HG03469 (cell line): ENCODE measurements around the gene BDP1.
"Not testable (repeated sequence)": the region's sequence is repeated elsewhere in the genome, so short reads cannot be mapped to it uniquely, and the experiment has no call there.

Experiments
- ATAC-seq: cut with Tn5 transposase; IDR thresholded peaks from one replicate; pipeline ENCODE4 v1.9.1; 2021; ENCODE audit warnings: mild to moderate bottlenecking, moderate library complexity, moderate number of reproducible peaks; ENCODE audit not compliant: unreplicated experiment

BDP1 gene

DNA sequence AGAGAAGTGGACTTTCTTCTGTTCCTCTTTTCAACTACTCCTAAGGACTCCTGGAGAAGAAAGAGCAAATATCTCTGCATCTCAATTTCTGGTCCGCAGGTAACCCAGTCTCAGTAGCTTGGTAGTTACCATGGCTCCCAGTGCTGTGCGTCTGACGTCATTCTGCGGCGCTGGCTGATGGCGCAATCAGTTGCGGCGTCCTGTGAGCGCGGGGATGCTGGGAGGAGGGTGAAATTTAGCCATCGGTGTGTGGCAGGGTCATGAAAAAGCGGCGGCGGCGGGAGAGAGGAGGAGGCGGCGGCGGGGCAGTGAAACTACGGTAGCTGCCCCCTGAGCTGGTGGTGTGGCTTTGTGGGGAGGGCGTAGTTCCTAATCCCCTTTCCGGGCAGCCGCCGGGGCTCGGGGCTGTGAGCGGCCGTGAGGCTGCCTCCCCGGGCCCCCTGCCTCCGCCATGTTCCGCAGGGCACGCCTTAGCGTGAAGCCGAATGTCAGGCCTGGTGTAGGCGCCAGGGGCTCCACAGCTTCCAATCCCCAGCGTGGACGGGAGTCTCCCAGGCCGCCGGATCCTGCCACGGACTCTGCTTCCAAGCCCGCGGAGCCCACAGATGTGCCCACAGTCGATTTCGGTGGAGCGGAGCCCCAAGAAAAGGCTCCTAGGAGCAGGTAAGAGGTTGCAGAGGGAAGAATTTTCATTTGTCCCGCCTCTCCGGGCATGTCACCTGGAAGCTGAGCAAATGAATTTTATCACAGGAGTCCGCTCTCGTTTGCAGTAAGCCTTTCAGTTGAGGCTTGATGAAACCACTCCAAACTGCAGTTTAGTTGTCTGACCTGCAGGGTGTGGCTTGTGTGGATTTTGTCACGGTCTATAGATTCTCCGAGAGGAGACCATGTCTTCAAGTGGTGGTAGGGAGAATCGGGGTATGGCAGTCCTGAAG, at the start of gene BDP1:
BDP1 (plus strand) TSS at position 225 of the 935 bp plus-strand sequence; CDS start at position 452, 227 bp downstream.
- peak; percentile 79 for ATAC-seq

DNA sequence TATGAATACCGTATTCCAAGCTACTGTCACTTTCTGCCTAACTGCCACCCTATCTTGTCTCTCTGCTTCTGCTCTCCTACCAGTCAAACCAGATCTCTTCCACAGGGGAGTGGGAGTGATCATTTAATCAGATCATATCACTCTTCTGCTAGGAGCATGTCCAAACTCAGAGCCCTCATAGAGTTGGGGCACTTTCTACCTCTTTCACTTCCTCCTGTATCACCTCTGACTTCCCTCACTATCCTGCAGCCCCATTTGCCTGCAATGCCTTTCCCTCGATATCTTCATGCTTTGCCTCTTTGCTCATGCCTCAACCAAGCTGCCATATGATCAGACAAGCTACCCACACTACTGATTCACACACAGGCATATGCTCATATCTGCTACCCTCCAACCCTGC, 45.4 kb upstream of the BDP1 start:
- not testable (repeated sequence) for ATAC-seq

- not testable (repeated sequence) for ATAC-seq
These were observed 39.8 kb upstream of the BDP1 start for GRCh38 chr5:71415626-71416025.

DNA sequence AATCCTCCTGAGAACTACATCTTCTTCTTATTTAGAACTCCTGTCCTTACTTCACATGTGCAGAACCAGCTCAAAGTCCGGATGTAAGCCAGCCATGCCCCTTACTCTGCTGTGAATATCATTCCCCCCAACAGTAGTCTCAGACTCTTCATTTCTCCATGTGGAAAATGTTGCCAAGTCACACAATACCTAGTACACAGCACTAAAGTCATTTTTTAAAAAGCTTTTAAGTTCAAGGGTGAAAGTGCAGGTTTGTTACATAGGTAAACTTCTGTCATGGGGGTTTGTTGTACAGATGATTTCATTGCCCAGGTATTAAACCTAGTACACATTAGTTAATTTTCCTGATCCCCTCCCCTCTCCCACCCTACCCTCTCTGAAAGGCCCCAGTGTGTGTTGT, 37.4 kb upstream of the BDP1 start:
- not testable (repeated sequence) for ATAC-seq

GRCh38 chr5:71421278-71421677, 34.2 kb upstream of the BDP1 start:
- not testable (repeated sequence) for ATAC-seq

DNA sequence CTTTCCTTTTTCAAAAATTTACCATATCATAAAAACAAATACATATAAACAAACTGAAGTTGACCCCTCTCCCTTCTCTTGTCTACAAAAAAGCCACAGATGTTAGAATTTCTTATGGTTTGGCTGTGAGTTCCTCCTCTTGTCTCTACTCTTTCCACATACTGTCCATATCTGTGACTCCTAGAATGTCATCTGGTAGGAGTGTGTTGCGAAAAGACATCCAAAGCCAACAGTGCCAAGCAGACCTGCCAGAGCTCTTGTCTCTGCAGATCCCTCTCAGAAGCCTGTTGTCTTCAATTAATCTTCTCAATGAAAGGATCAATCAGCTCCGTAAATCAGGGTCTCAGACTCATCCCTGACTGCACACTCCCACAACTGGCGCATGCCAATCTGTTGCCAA, 31.6 kb upstream of the BDP1 start:
- ATAC-seq = not testable (repeated sequence)

DNA sequence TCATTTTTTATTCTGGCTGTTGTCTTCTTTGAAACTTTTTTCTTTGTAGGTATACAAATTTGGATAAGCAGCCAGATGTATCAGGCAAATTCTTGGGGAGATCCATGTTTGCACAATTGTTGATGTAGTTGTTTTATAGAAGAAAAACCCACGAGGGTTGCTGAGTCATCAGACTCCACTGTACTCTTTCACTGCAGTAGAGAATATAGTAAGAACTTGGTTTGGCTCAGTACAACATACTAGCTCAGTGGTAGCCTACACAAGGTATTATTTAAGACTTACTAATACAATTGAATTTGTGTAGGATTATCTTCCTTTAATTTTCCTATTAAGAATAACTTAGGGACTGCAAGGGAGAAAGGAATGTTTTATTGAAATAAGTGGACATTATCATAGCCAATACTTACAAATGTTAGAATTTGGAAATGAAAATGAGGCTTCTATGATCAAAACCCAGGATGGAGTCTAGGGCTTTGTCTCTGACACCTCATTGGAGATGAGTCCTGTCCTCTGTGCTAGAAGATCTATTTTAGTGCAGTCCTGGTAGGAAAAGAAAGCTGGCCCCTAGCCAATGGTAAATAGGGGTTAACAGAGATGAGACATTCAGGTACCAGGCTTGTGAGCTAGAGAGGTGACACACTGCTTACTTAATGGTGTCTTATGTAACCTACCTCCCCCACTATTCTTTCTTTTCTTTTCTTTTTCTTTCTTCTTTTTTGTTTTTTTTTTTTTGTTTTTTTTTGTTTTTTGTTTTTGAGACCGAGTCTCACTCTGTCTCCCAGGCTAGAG, 28.6 kb upstream of the BDP1 start:
- not testable (repeated sequence) for ATAC-seq

- ATAC-seq = not testable (repeated sequence)
These were observed 23.0 kb upstream of the BDP1 start for GRCh38 chr5:71432410-71432809.

- ATAC-seq = not testable (repeated sequence)
These were observed 20.6 kb upstream of the BDP1 start for GRCh38 chr5:71434825-71435224.

DNA sequence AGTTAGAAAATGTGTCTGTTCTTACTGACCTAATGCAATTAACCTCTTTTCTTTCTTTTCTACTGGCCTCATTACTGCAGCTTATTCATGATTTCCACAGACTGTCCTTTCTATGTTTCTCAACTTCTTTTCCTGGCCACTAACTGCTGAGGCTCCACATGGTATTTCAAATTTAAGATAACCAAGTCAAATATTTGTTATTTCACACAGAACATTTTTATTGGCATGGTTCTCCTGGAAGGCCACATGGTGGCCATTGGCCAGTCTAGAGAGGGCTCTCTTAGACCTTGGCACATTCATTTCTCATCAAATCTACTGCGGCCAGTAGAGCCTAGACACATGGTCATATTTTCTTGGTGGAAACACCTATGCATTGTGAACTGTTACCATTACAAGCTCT, 13.9 kb upstream of the BDP1 start:
- ATAC-seq = not testable (repeated sequence)

- ATAC-seq = not testable (repeated sequence)
These were observed 11.6 kb upstream of the BDP1 start for GRCh38 chr5:71443891-71444290.

DNA sequence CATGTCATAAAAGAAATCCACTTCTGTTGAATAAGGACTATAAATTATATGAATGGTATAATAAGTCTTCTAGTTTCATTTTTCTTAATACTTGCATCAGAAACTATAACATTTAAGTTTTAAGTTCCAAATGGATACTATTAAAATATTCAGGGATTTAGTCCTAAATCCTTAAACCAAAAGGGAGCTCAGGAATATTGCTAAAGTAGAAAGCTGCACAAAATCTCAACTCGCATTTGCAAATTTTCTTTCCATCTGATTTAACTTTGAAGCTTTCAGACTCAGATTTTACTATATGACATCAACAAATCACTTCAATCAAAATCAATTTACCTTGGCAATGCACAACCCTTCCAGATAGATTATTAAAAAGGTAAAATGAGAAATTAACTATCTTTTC, 10.4 kb upstream of the BDP1 start:
- ATAC-seq = not testable (repeated sequence)

DNA sequence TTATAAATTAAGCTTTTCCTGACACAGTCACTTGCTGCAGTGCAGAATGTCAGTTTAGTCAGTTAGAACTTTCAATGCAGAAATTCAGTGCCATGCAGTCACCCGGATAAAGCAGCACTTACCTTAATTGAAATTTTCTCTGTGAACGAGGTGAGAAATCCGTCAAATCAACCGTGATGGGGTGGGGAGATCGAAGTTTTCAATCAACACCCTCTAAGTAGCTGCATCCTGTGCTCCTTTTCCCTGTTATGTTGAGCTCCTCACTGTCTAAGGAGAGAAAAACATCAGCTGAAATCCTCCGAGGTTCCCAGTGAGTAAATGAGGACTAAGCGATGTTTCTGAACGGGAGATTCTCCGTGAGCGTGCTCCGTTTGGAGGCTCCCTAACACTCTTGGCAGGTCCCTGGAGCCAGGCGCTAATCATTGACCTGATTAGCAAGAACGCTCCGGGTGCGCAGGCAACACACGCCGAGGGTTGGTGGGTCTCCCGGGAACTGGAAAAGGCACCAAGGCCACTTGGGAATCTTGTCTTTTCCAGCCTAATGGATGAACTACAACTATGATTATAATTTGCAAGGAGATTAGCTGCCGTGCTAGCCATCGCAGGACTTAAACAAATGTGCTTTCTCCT, 9.8 kb upstream of the BDP1 start:
- ATAC-seq = not testable (repeated sequence)

GRCh38 chr5:71446540-71447216, 8.8 kb upstream of the BDP1 start:
- not testable (repeated sequence) for ATAC-seq

DNA sequence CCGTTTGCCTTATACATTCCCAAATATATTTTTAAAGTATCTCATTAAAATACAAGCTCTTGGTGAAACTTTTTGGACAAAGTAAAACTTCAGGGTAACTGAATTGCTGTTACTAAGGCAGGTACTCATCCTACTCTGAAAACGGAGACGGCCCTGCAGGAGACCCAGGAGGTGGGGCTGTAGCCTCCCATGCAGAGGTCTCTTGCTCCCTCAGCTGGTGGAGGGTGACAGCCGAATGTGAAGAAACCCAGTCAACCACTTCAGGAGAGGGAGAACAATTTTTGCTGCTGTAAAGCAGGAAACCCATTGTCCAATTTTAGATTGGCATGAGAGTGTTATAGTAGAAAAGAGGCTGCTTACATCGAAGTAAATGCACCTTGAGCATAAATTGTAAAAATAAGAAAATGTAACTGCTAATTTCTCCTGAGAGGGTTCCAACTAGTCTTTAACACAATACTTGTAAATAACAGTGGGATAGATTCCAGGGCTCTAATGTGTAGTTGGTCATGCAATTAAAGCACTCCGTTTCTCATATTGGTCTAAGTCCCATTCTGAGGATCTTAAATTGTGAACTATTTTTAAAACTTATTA, 8.1 kb upstream of the BDP1 start:
- ATAC-seq = peak; percentile 80

DNA sequence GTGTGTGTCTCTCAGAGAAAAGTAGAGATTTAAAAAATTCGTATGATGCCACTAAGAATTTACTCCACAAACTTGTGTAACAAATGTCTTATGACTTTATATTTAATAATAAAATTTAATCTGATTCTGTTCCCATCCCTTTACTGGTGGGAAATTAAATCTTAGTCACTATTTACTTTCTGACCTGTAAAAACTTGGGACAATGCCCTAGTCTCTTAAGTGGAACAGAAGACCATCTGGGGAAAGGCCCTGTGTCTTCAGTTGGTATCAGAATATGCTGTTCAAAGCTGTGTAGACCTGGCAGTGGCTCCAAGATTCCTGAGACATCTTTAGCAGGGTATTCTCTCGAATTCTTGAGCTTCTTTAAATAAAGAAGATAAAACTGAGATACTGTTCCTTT, 2.6 kb upstream of the BDP1 start:
- no peak for ATAC-seq

GRCh38 chr5:71454913-71455312, 538 bp upstream of the BDP1 start:
- ATAC-seq = no peak

DNA sequence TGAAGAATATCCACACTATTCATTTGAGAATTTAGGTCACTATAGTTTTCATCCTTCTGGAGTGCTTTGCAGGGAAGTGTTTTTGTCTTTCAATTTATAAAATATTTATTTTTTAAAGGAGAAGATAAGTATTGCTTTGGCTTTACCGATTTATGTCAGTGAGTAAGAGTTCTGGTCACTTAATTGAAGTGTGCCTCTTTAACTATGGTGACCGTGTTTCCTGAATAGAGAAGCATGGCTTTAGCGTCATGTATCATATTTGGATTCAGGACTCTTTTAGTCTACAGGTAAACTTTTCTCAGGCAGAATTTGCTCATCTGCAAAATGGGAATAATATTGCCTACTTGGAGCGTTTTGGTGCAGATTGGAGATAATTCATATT, 902 bp downstream of the BDP1 start:
- ATAC-seq = peak; percentile 7

- no peak for ATAC-seq
These were observed 1.7 kb downstream of the BDP1 start for GRCh38 chr5:71457106-71457505.

DNA sequence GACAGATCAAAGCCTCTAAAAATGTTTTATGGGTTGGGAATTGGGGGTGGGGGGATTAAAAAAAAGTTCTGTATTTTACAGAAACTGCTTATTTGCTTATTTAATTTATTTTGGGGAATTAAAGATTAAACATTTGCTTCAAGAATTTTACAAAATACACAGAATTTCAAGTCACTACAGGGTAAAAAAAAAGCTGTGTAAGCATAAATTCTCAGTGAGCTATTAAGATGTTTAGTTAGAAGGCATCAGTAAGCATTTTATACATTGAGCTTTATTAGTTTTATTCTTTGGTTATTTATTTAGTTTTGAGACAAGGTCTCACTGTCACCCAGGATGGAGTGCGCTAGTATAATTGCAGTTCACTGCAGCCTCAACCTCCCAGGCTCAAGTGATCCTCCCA, 5.2 kb downstream of the BDP1 start:
- ATAC-seq = no peak
